HepG2 (cell line): ENCODE measurements around the gene GNAT2. TPM values are rescaled to one million over a fixed set of nuclear protein-coding genes. Genes with fewer than 3 reads are reported as not detected.

Experiments
- ATAC-seq: fragments of 200-7000 bp; cut with Tn5 transposase; 3 replicates; pipeline ENCODE4 v1.9.1; 2020; ENCODE audit warnings: mild to moderate bottlenecking, moderate library complexity
- BruUV-seq: library from RNA; stranded (reverse); fragments of 400-500 nt; replicated peaks from 2 replicates; lab custom pipeline; 2021; lab: Mats Ljungman, UMichigan
- CTCF ChIA-PET: fragments of 300-600 bp; formaldehyde crosslinking; extraction: SDS; loops from one replicate; lab custom pipeline; 2021; ENCODE audit warnings: low total read pairs, inconsistent platforms, low intra/inter-chr PET ratio; lab: Yijun Ruan, JAX
- POLR2A ChIA-PET: fragments of 350-600 bp; sonication (Branson Sonifier 250); formaldehyde crosslinking; loops from one replicate; lab custom pipeline; 2020; ENCODE audit warnings: antibody characterized with exemption, inconsistent platforms; lab: Yijun Ruan, JAX
- DNase-seq: peaks from one replicate; pipeline ENCODE4 v3.0.0-alpha.2; 2015; ENCODE audit warnings: low spot score
- FAIRE-seq: peaks from 3 replicates; lab custom pipeline; 2011; peaks lifted over from hg19 to GRCh38; lab: Jason Lieb, UNC
- H2AFZ ChIP-seq: one replicate; pipeline ENCODE4 v1.6.1; 2011; ENCODE audit warnings: low read length, inconsistent platforms
- H3K27ac ChIP-seq: fragments of 300-600 bp; 3 replicates; pipeline ENCODE4 v1.8.0; 2011; ENCODE audit warnings: mixed run types, mild to moderate bottlenecking, mixed read lengths, low read length, inconsistent platforms; ENCODE audit not compliant: insufficient read depth; ENCODE audit errors: extremely low read length
- H3K27me3 ChIP-seq, 2 experiments: fragments of 200-600 bp in 1 of 2; 2 replicates in 1 of 2; 3 replicates in 1 of 2; pipeline versions ENCODE4 v1.6.0 to v1.8.0; 2011; ENCODE audit warnings: low read length in 2 of 2, mild to moderate bottlenecking in 2 of 2, moderate library complexity in 2 of 2, inconsistent platforms in 1 of 2; ENCODE audit not compliant: insufficient read depth in 2 of 2, control insufficient read depth in 1 of 2
- H3K36me3 ChIP-seq, 2 experiments: fragments of 200-600 bp in 1 of 2; replicated peaks in 1 of 2; 2 replicates in 1 of 2; 3 replicates in 1 of 2; pipeline versions ENCODE4 v1.5.1 to v1.8.0; 2011; ENCODE audit warnings: low read length in 2 of 2, inconsistent platforms in 1 of 2; ENCODE audit not compliant: insufficient read depth in 2 of 2, control insufficient read depth in 1 of 2
- H3K4me1 ChIP-seq: 2 replicates; pipeline ENCODE4 v1.5.1; 2012; ENCODE audit warnings: low read length, inconsistent platforms; ENCODE audit not compliant: insufficient read depth
- H3K4me2 ChIP-seq: 2 replicates; pipeline ENCODE4 v1.6.0; 2011; ENCODE audit warnings: low read depth, low read length, inconsistent platforms
- H3K4me3 ChIP-seq, 3 experiments: fragments of 200-600 bp in 1 of 3; sonication (generic), shearing (Covaris generic) in 1 of 3; replicated peaks in 1 of 3; 2 replicates each; pipeline ENCODE4 v1.5.1; 2011 to 2016; ENCODE audit warnings: low read length in 3 of 3, inconsistent platforms in 2 of 3, low read depth in 2 of 3, mild to moderate bottlenecking in 2 of 3, control low read depth in 1 of 3, mixed read lengths in 1 of 3; ENCODE audit not compliant: insufficient read depth in 1 of 3
- H3K79me2 ChIP-seq: one replicate; pipeline ENCODE4 v1.6.1; 2011; ENCODE audit warnings: low read length, inconsistent platforms; ENCODE audit not compliant: insufficient read depth
- H3K9ac ChIP-seq: 2 replicates; pipeline ENCODE4 v1.6.0; 2011; ENCODE audit warnings: mild to moderate bottlenecking, low read depth, low read length, inconsistent platforms; ENCODE audit not compliant: insufficient read depth
- H3K9me3 ChIP-seq: 2 replicates; pipeline ENCODE4 v1.5.1; 2012; ENCODE audit warnings: mild to moderate bottlenecking, low read length
- H4K20me1 ChIP-seq: 2 replicates; pipeline ENCODE4 v1.6.0; 2011; ENCODE audit warnings: inconsistent platforms, mild to moderate bottlenecking, low read length, moderate library complexity; ENCODE audit not compliant: insufficient read depth
- BCL3 ChIP-seq: sonication (generic); formaldehyde crosslinking; IDR thresholded peaks from 2 replicates; pipeline ENCODE4 v1.5.1; 2020; ENCODE audit warnings: mild to moderate bottlenecking, missing genetic modification reagents, moderate library complexity
- CHCHD3 ChIP-seq: sonication (generic); formaldehyde crosslinking; IDR thresholded peaks from 2 replicates; pipeline ENCODE4 v1.8.0; 2022; ENCODE audit warnings: mild to moderate bottlenecking, missing genetic modification reagents, moderate library complexity
- FOSL2 ChIP-seq: sonication (generic); formaldehyde crosslinking; IDR thresholded peaks from 2 replicates; pipeline ENCODE4 v1.4.0; 2020; ENCODE audit warnings: missing genetic modification reagents
- HDAC1 ChIP-seq: sonication (generic); formaldehyde crosslinking; IDR thresholded peaks from 2 replicates; pipeline ENCODE4 v1.5.1; 2020; ENCODE audit warnings: mild to moderate bottlenecking, missing genetic modification reagents
- HDAC2 ChIP-seq: sonication (generic); formaldehyde crosslinking; IDR thresholded peaks from 2 replicates; pipeline ENCODE4 v1.4.0; 2020; ENCODE audit warnings: missing genetic modification reagents
- JUND ChIP-seq: sonication (generic); formaldehyde crosslinking; IDR thresholded peaks from 2 replicates; pipeline ENCODE4 v1.8.0; 2022; ENCODE audit warnings: mild to moderate bottlenecking, missing genetic modification reagents
- KLF11 ChIP-seq: IDR thresholded peaks from 2 replicates; pipeline ENCODE4 v1.6.1; 2016; ENCODE audit warnings: missing compliant biosample characterization
- KLF16 ChIP-seq, 2 experiments: sonication (generic) in 1 of 2; formaldehyde crosslinking in 1 of 2; IDR thresholded peaks; 2 replicates each; pipeline versions ENCODE4 v1.6.1 to v1.8.0; 2016 to 2023; ENCODE audit warnings: missing genetic modification reagents in 2 of 2, missing compliant biosample characterization in 1 of 2
- MED1 ChIP-seq: sonication (generic); formaldehyde crosslinking; IDR thresholded peaks from 2 replicates; pipeline ENCODE4 v1.4.0; 2020; ENCODE audit warnings: missing genetic modification reagents
- PHF5A ChIP-seq: IDR thresholded peaks from one replicate; pipeline ENCODE4 v1.6.1; 2018; ENCODE audit warnings: low read depth, missing genetic modification reagents; ENCODE audit not compliant: unreplicated experiment
- SOX6 ChIP-seq, 2 experiments: fragments of 450-650 bp in 1 of 2; sonication (generic) in 1 of 2; formaldehyde crosslinking in 1 of 2; IDR thresholded peaks; 2 replicates each; pipeline versions ENCODE4 v1.4.0 to v1.6.1; 2017 to 2020; ENCODE audit warnings: antibody characterized with exemption in 1 of 2, mild to moderate bottlenecking in 1 of 2, missing genetic modification reagents in 1 of 2
- ZBTB20 ChIP-seq: sonication (generic); formaldehyde crosslinking; IDR thresholded peaks from 2 replicates; pipeline ENCODE4 v1.8.1; 2023; ENCODE audit warnings: missing genetic modification reagents, low read depth, mild to moderate bottlenecking, borderline replicate concordance
- ZFP91 ChIP-seq: sonication (generic); formaldehyde crosslinking; IDR thresholded peaks from 2 replicates; pipeline ENCODE4 v1.9.0; 2022; ENCODE audit warnings: missing genetic modification reagents, mild to moderate bottlenecking, borderline replicate concordance
- ZFX ChIP-seq: sonication (generic); formaldehyde crosslinking; IDR thresholded peaks from 2 replicates; pipeline ENCODE4 v1.4.0; 2020; ENCODE audit warnings: mild to moderate bottlenecking, low read depth, missing genetic modification reagents, moderate library complexity
- ZNF12 ChIP-seq: sonication (generic); formaldehyde crosslinking; IDR thresholded peaks from 2 replicates; pipeline ENCODE4 v1.5.0; 2020; ENCODE audit warnings: missing genetic modification reagents
- ZNF17 ChIP-seq: sonication (generic); formaldehyde crosslinking; IDR thresholded peaks from 2 replicates; pipeline ENCODE4 v1.5.0; 2020; ENCODE audit warnings: mild to moderate bottlenecking, missing genetic modification reagents
- ZNF280D ChIP-seq: sonication (generic); formaldehyde crosslinking; IDR thresholded peaks from 2 replicates; pipeline ENCODE4 v1.5.1; 2020; ENCODE audit warnings: mild to moderate bottlenecking, missing genetic modification reagents
- ZNF557 ChIP-seq: sonication (generic); formaldehyde crosslinking; IDR thresholded peaks from 2 replicates; pipeline ENCODE4 v1.4.0; 2020; ENCODE audit warnings: missing genetic modification reagents
- ZNF619 ChIP-seq: sonication (generic); formaldehyde crosslinking; IDR thresholded peaks from 2 replicates; pipeline ENCODE4 v1.4.0; 2020; ENCODE audit warnings: mild to moderate bottlenecking, missing genetic modification reagents
- WGBS: methylation state at CpG from one replicate; pipeline ENCODE4 v1.1.6; 2017; ENCODE audit warnings: low lambda C conversion rate; 5-methylcytosine and 5-hydroxymethylcytosine counted together
- in situ Hi-C: cut with HindIII; loops from 2 replicates; pipeline ENCODE4 v1.10.0; 2017; ENCODE audit warnings: low pct_unique_long_range_greater_than_20kb; ENCODE audit not compliant: extremely low pct_ligation_motif_present
- intact Hi-C: fragments of 100-400 bp; cut with micrococcal nuclease; formaldehyde crosslinking; loops from one replicate; pipeline ENCODE4 v1.10.0; 2022; ENCODE audit not compliant: unreplicated experiment
- polyA plus RNA-seq, 8 experiments: library from polyadenylated mRNA; depleted of rRNA in 3 of 8; stranded (reverse) in 7 of 8; unstranded in 1 of 8; fragments of >200 nt; fragmentation: Illumina TruSeq in 4 of 8; extraction: Trizol in 4 of 8; gene quantifications; 2 replicates each; pipeline versions ENCODE4 v1.2.1 to v1.2.3, GENCODE V29; 2011 to 2016; ENCODE audit warnings: low read depth in 4 of 8, missing spikeins in 1 of 8, mixed read lengths in 1 of 8; ENCODE audit not compliant: insufficient read depth in 1 of 8
- total RNA-seq, 5 experiments: library from RNA; depleted of rRNA; stranded (reverse); fragments of >200 nt; fragmentation: Illumina TruSeq; extraction: Trizol; gene quantifications; 2 replicates each; pipeline ENCODE4 v1.2.3, GENCODE V29; 2016; ENCODE audit warnings: low read depth in 1 of 5

Gene GNAT2
- total and polyA plus RNA-seq, 2 of the 13 experiments (the other 11 are each of a cell fraction or from before 2014, with no cell fraction given): 0.08 to 0.20 TPM

- Histone ChIP-seq H3K9ac (no peak overlapping the region), H3K4me2 (peak overlapping the region; percentile 69), H3K36me3 (peaks cover 0 to 2% of the 10 kb centered on the region in 2 experiments; a peak in 1 of 5 replicates), H2AFZ (no peak overlapping the region), H4K20me1 (peaks cover 15% of the 10 kb centered on the region), H3K27me3 (no peaks in the 10 kb centered on the region; a peak in 1 of 5 replicates), H3K4me1 (peaks cover 72% of the 10 kb centered on the region), H3K79me2 (peaks cover 30% of the 10 kb centered on the region), H3K27ac (peak overlapping the region; percentile 32), H3K9me3 (no peaks in the 10 kb centered on the region), H3K4me3 (peak overlapping the region in 1 of 3 experiments; percentile 19; a peak in 1 of 6 replicates)
- ATAC-seq (peak; percentile 50), DNase-seq (peak; percentile 82), FAIRE-seq (peak; percentile 66)
- intact Hi-C loops (no loop called here), in situ Hi-C loops (no loop called here)
- no TSS peak for BruUV-seq
- CTCF ChIA-PET: no interaction called here
- POLR2A ChIA-PET: interaction anchor here (0.8 to 2.4 kb wide), 4 partner anchors 23 to 417 kb away, joined by 3 to 24 read pairs (median 5); partner anchors contain the start of genes GNAI3 and STRIP1
- WGBS: 22% methylated on average over 3 of the region's 3 CpGs
- TF ChIP-seq CHCHD3 (CRISPR knock-in tag): no peak
- 0 out of 4 replicates have a peak, but pooled peaks of 1 of the 2 experiments have one; percentile 27 for TF ChIP-seq KLF16 (CRISPR knock-in tag; IDR thresholded peaks at IDR 0.05)
- 0 out of 2 replicates have a peak, but pooled peaks have one; percentile 17 for TF ChIP-seq ZNF557 (CRISPR knock-in tag)
- TF ChIP-seq PHF5A: no peak
- peak; percentile 29; the same call in 1 of the 2 replicates for TF ChIP-seq HDAC2 (CRISPR knock-in tag)
- TF ChIP-seq ZBTB20 (CRISPR knock-in tag): no peak
- TF ChIP-seq KLF11 (CRISPR knock-in tag): peak; percentile 50; the same call in 1 of the 2 replicates
- TF ChIP-seq ZNF619 (CRISPR knock-in tag): no peak
- TF ChIP-seq ZNF280D (CRISPR knock-in tag): no peak
- TF ChIP-seq ZNF12: peak; percentile 68; the same call in 1 of the 2 replicates
- TF ChIP-seq SOX6 (IDR thresholded peaks at IDR 0.05): no peak
- peak; percentile 51; the same call in 1 of the 2 replicates for TF ChIP-seq SOX6 (CRISPR knock-in tag; IDR thresholded peaks at IDR 0.05)
- TF ChIP-seq FOSL2 (CRISPR knock-in tag): peak; percentile 94
- no peak for TF ChIP-seq BCL3 (CRISPR knock-in tag)
- TF ChIP-seq ZNF17 (CRISPR knock-in tag): no peak
- no peak for TF ChIP-seq ZFP91
- TF ChIP-seq MED1: 0 out of 2 replicates have a peak, but pooled peaks have one; percentile 25
- peak; percentile 42; the same call in 1 of the 2 replicates for TF ChIP-seq ZFX (CRISPR knock-in tag)
- TF ChIP-seq JUND (CRISPR knock-in tag): peak; percentile 75; the same call in 1 of the 2 replicates
- TF ChIP-seq HDAC1 (CRISPR knock-in tag): 0 out of 2 replicates have a peak, but pooled peaks have one; percentile 21
These were observed 2.1 kb downstream of the GNAT2 start for GRCh38 chr1:109617291-109617801.
